Liver (tissue), 9 donors: ENCODE results near the gene F12. TPM values are rescaled to one million over a fixed set of nuclear protein-coding genes. Genes with fewer than 3 reads are reported as not detected.
"Not testable (repeated sequence)": the region's sequence is repeated elsewhere in the genome, so short reads cannot be mapped to it uniquely, and the experiment has no call there.

Source experiments
- DNase-seq: peaks from one replicate; pipeline ENCODE4 v3.0.0-alpha.2; 2017; ENCODE audit warnings: low spot score
- H3K27ac ChIP-seq, 2 donors: one replicate each; pipeline ENCODE4 v1.7.0; 2013; ENCODE audit warnings: inconsistent platforms in 2 of 2, low read length in 2 of 2, control low read depth in 1 of 2, low read depth in 1 of 2, mild to moderate bottlenecking in 1 of 2
- H3K27me3 ChIP-seq, 4 donors: one replicate each; pipeline versions ENCODE4 v1.6.1 to v1.7.0; 2013; ENCODE audit warnings: low read length in 3 of 4, inconsistent platforms in 1 of 4, mild to moderate bottlenecking in 1 of 4, moderate library complexity in 1 of 4; ENCODE audit not compliant: control insufficient read depth in 4 of 4, insufficient read depth in 4 of 4
- H3K36me3 ChIP-seq, 4 donors: one replicate each; pipeline versions ENCODE4 v1.6.1 to v1.7.0; 2013; ENCODE audit warnings: low read length in 3 of 4, mild to moderate bottlenecking in 3 of 4, low read depth in 1 of 4, moderate library complexity in 1 of 4; ENCODE audit not compliant: control insufficient read depth in 4 of 4, insufficient read depth in 3 of 4
- H3K4me1 ChIP-seq, 4 donors: one replicate each; pipeline versions ENCODE4 v1.6.1 to v1.7.0; 2013; ENCODE audit warnings: low read length in 3 of 4, mild to moderate bottlenecking in 3 of 4, moderate library complexity in 1 of 4; ENCODE audit not compliant: control insufficient read depth in 4 of 4, insufficient read depth in 4 of 4
- H3K4me3 ChIP-seq, 3 donors: one replicate each; pipeline versions ENCODE4 v1.6.1 to v1.7.0; 2013; ENCODE audit warnings: low read length in 3 of 3, control low read depth in 1 of 3, low read depth in 1 of 3, mild to moderate bottlenecking in 1 of 3
- H3K9ac ChIP-seq, 2 donors: one replicate each; pipeline ENCODE4 v1.7.0; 2013; ENCODE audit warnings: low read length in 2 of 2, mild to moderate bottlenecking in 2 of 2, moderate library complexity in 2 of 2, control low read depth in 1 of 2, low read depth in 1 of 2
- H3K9me3 ChIP-seq, 4 donors: one replicate each; pipeline versions ENCODE4 v1.6.1 to v1.7.0; 2013; ENCODE audit warnings: low read length in 3 of 4; ENCODE audit not compliant: control insufficient read depth in 4 of 4
- EGR1 ChIP-seq, 2 donors: IDR thresholded peaks; 2 replicates each; pipeline ENCODE4 v1.6.1; 2016 to 2018; ENCODE audit warnings: antibody characterized with exemption in 2 of 2, low read depth in 2 of 2
- FOXA1 ChIP-seq: IDR thresholded peaks from 2 replicates; pipeline ENCODE4 v1.6.1; 2016; ENCODE audit warnings: antibody characterized with exemption
- FOXA2 ChIP-seq: IDR thresholded peaks from 2 replicates; pipeline ENCODE4 v1.6.1; 2016; ENCODE audit warnings: antibody characterized with exemption
- GABPA ChIP-seq, 2 donors: IDR thresholded peaks in 1 of 2; conservative IDR thresholded peaks in 1 of 2; 2 replicates each; pipeline ENCODE4 v1.6.1; 2016; ENCODE audit warnings: antibody characterized with exemption in 2 of 2, mild to moderate bottlenecking in 1 of 2, moderate library complexity in 1 of 2
- HNF4A ChIP-seq, 2 donors: conservative IDR thresholded peaks; 2 replicates each; pipeline ENCODE4 v1.6.1; 2016; ENCODE audit warnings: antibody characterized with exemption in 2 of 2, mild to moderate bottlenecking in 2 of 2
- HNF4G ChIP-seq: IDR thresholded peaks from 2 replicates; pipeline ENCODE4 v1.6.1; 2016; ENCODE audit warnings: antibody characterized with exemption
- JUND ChIP-seq, 2 donors: IDR thresholded peaks; 2 replicates each; pipeline ENCODE4 v1.6.1; 2016; ENCODE audit warnings: antibody characterized with exemption in 2 of 2
- NR2F2 ChIP-seq: IDR thresholded peaks from 2 replicates; pipeline ENCODE4 v1.6.1; 2016; ENCODE audit warnings: antibody characterized with exemption
- RAD21 ChIP-seq, 2 donors: IDR thresholded peaks; 2 replicates each; pipeline ENCODE4 v1.6.1; 2016; ENCODE audit warnings: antibody characterized with exemption in 2 of 2, mild to moderate bottlenecking in 2 of 2
- RXRA ChIP-seq, 2 donors: IDR thresholded peaks; 2 replicates each; pipeline ENCODE4 v1.6.1; 2017 to 2018; ENCODE audit warnings: antibody characterized with exemption in 2 of 2, mild to moderate bottlenecking in 1 of 2
- SP1 ChIP-seq: IDR thresholded peaks from 2 replicates; pipeline ENCODE4 v1.6.1; 2018; ENCODE audit warnings: antibody characterized with exemption, mild to moderate bottlenecking
- TAF1 ChIP-seq: conservative IDR thresholded peaks from 2 replicates; pipeline ENCODE4 v1.6.1; 2016; ENCODE audit warnings: antibody characterized with exemption, mild to moderate bottlenecking
- YY1 ChIP-seq: IDR thresholded peaks from 2 replicates; pipeline ENCODE4 v1.6.1; 2016; ENCODE audit warnings: antibody characterized with exemption, mild to moderate bottlenecking
- WGBS: extraction: QIAGEN DNeasy Blood & Tissue Kit; methylation state at CpG from one replicate; pipeline ENCODE4 v1.1.7; 2013; 5-methylcytosine and 5-hydroxymethylcytosine counted together
- polyA plus RNA-seq, 2 donors: library from polyadenylated mRNA; stranded (reverse) in 1 of 2; unstranded in 1 of 2; fragments of 200-250 nt in 1 of 2; fragments of >200 nt in 1 of 2; fragmentation: Nextera tagmentation in 1 of 2; extraction: Ambion mirVana in 1 of 2; gene quantifications; one replicate each; pipeline versions ENCODE4 v1.2.1 to v1.2.3, GENCODE V29; 2013 to 2015
- total RNA-seq, 2 donors: library from RNA; depleted of rRNA; stranded (reverse); fragments of >200 nt; gene quantifications; one replicate each; pipeline ENCODE4 v1.2.3, GENCODE V29; 2014
- TF ChIP-seq, protein P1 (sequence below): fragments of 150-350 bp; IDR thresholded peaks from 2 replicates; pipeline ENCODE4 v1.5.1; 2017; ENCODE audit warnings: improper control_type of control experiment, low read depth, low read length; ENCODE audit not compliant: missing input control
- TF ChIP-seq, protein P2 (sequence below): IDR thresholded peaks from 2 replicates; pipeline ENCODE4 v1.6.1; 2016; ENCODE audit warnings: antibody characterized with exemption
- TF ChIP-seq, protein P3 (sequence below): IDR thresholded peaks from 2 replicates; pipeline ENCODE4 v1.6.1; 2016; ENCODE audit warnings: antibody characterized with exemption, mild to moderate bottlenecking
- TF ChIP-seq, protein P4 (sequence below): IDR thresholded peaks from 2 replicates; pipeline ENCODE4 v1.6.1; 2016; ENCODE audit warnings: antibody characterized with exemption
- TF ChIP-seq, protein P5 (sequence below): IDR thresholded peaks from 2 replicates; pipeline ENCODE4 v1.6.1; 2016; ENCODE audit warnings: antibody characterized with exemption
- donor health status: healthy.
- donor health status: healthy.
- donor health status: healthy.
- donor health status: healthy.
- donor health status: healthy.

F12 gene
- total and polyA plus RNA-seq, 4 donors: 27.7 to 328 (median 275) TPM

DNA sequence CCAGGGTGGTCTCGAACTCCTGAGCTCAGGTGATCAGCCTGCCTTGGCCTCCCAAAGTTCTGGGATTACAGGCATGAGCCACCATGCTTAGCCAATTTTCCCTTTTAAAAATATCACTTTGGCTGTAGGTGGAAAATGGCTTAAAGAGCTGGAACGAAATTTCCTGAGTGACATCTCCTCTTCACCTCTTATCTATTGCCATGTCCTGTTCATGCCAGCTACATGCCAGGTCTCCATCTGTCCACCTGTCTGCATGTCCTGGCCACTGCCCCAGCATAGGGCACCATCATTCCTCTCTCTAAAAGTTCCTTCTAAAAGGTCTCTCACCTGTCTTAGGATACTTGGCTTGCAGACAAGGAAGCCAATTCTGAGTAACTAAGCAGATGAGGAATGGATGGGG is 14.3 kb upstream of the F12 start (continued):
- no peak for TF ChIP-seq GABPA (IDR thresholded peaks at IDR 0.05 in 1 of 2, conservative IDR thresholded peaks at IDR 0.05 in 1 of 2)
- no peak for TF ChIP-seq RXRA (IDR thresholded peaks at IDR 0.05)
- TF ChIP-seq FOXA2: no peak

DNA sequence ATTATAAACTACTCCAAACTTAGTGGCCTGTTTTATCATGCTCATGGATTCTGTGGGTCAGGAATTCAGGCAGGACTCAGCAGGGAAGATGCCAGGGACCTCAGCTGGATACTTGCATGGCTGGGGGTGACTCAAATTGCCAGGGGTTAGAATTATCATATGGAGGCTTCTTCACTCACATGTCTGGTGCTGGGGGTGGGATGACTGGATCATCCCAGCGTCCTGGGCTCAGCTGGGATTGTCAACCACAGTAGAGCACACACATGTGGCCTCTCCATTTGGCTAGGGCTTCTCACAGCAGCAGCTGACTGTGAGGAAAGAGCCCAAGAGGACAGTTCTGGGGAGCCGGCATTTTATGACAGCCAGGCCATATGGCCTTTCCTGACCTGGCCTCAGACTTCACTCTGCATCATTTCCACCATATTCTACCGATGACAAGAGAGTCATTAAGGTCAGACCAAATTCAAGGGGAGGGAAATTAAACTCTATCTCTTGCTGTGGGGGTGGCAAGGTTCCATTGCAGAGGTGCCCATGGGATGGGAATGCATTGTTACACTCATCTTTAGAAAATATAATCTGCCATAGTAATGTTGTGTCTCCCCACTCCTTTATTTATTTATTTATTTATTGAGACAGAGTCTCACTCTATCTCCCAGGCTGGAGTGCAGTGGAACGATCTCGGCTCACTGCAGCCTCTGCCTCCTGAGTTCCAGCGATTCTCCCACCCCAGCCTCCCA is 11.9 kb upstream of the F12 start:
- Histone ChIP-seq H3K36me3 (no peaks in the 10 kb centered on the region), H3K4me3 (no peak overlapping the region), H3K9ac (no peak overlapping the region), H3K27ac (no peak overlapping the region), H3K27me3 (no peaks in the 10 kb centered on the region), H3K9me3 (no peaks in the 10 kb centered on the region), H3K4me1 (peaks cover 3 to 7% (median 5%) of the 10 kb centered on the region in 4 donors)
- WGBS: 93% methylated on average over 6 of the region's 6 CpGs
- DNase-seq: no peak
- TF ChIP-seq FOXA1: no peak
- no peak for TF ChIP-seq HNF4G
- TF ChIP-seq, protein P1, sequence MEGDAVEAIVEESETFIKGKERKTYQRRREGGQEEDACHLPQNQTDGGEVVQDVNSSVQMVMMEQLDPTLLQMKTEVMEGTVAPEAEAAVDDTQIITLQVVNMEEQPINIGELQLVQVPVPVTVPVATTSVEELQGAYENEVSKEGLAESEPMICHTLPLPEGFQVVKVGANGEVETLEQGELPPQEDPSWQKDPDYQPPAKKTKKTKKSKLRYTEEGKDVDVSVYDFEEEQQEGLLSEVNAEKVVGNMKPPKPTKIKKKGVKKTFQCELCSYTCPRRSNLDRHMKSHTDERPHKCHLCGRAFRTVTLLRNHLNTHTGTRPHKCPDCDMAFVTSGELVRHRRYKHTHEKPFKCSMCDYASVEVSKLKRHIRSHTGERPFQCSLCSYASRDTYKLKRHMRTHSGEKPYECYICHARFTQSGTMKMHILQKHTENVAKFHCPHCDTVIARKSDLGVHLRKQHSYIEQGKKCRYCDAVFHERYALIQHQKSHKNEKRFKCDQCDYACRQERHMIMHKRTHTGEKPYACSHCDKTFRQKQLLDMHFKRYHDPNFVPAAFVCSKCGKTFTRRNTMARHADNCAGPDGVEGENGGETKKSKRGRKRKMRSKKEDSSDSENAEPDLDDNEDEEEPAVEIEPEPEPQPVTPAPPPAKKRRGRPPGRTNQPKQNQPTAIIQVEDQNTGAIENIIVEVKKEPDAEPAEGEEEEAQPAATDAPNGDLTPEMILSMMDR: no peak
- no peak for TF ChIP-seq GABPA (IDR thresholded peaks at IDR 0.05 in 1 of 2, conservative IDR thresholded peaks at IDR 0.05 in 1 of 2)
- TF ChIP-seq, protein P2, sequence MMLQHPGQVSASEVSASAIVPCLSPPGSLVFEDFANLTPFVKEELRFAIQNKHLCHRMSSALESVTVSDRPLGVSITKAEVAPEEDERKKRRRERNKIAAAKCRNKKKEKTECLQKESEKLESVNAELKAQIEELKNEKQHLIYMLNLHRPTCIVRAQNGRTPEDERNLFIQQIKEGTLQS: no peak
- TF ChIP-seq JUND (IDR thresholded peaks at IDR 0.05): no peak
- no peak for TF ChIP-seq HNF4A (conservative IDR thresholded peaks at IDR 0.05)
- no peak for TF ChIP-seq RXRA (IDR thresholded peaks at IDR 0.05)
- TF ChIP-seq YY1: no peak
- TF ChIP-seq, protein P3, sequence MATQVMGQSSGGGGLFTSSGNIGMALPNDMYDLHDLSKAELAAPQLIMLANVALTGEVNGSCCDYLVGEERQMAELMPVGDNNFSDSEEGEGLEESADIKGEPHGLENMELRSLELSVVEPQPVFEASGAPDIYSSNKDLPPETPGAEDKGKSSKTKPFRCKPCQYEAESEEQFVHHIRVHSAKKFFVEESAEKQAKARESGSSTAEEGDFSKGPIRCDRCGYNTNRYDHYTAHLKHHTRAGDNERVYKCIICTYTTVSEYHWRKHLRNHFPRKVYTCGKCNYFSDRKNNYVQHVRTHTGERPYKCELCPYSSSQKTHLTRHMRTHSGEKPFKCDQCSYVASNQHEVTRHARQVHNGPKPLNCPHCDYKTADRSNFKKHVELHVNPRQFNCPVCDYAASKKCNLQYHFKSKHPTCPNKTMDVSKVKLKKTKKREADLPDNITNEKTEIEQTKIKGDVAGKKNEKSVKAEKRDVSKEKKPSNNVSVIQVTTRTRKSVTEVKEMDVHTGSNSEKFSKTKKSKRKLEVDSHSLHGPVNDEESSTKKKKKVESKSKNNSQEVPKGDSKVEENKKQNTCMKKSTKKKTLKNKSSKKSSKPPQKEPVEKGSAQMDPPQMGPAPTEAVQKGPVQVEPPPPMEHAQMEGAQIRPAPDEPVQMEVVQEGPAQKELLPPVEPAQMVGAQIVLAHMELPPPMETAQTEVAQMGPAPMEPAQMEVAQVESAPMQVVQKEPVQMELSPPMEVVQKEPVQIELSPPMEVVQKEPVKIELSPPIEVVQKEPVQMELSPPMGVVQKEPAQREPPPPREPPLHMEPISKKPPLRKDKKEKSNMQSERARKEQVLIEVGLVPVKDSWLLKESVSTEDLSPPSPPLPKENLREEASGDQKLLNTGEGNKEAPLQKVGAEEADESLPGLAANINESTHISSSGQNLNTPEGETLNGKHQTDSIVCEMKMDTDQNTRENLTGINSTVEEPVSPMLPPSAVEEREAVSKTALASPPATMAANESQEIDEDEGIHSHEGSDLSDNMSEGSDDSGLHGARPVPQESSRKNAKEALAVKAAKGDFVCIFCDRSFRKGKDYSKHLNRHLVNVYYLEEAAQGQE: no peak
- TF ChIP-seq, protein P4, sequence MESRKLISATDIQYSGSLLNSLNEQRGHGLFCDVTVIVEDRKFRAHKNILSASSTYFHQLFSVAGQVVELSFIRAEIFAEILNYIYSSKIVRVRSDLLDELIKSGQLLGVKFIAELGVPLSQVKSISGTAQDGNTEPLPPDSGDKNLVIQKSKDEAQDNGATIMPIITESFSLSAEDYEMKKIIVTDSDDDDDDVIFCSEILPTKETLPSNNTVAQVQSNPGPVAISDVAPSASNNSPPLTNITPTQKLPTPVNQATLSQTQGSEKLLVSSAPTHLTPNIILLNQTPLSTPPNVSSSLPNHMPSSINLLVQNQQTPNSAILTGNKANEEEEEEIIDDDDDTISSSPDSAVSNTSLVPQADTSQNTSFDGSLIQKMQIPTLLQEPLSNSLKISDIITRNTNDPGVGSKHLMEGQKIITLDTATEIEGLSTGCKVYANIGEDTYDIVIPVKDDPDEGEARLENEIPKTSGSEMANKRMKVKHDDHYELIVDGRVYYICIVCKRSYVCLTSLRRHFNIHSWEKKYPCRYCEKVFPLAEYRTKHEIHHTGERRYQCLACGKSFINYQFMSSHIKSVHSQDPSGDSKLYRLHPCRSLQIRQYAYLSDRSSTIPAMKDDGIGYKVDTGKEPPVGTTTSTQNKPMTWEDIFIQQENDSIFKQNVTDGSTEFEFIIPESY: no peak
- no peak for TF ChIP-seq RAD21 (IDR thresholded peaks at IDR 0.05)
- TF ChIP-seq NR2F2: no peak
- TF ChIP-seq, protein P5, sequence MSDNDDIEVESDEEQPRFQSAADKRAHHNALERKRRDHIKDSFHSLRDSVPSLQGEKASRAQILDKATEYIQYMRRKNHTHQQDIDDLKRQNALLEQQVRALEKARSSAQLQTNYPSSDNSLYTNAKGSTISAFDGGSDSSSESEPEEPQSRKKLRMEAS: no peak
- TF ChIP-seq FOXA2: no peak
- no peak for TF ChIP-seq TAF1
- TF ChIP-seq EGR1 (IDR thresholded peaks at IDR 0.05; ENCODE audit: low read depth in 2 of 2): no peak
- TF ChIP-seq SP1: no peak

DNA sequence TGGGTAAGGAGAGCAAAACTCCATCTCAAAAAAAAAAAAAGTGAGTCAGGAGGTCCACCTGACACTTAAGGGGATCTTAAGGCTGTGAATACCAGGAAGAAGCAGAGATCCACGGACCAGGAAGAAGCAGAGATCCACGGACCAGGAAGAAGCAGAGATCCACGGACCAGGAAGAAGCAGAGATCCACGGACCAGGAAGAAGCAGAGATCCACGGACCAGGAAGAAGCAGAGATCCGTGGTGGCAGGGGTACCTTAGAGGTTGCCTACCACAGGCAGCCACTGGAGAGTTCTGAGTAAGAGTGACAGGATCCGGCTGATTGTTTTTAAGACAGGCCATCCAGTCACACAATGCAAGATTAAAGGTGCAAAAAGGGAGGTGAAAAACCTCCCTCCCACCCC is 11.1 kb upstream of the F12 start:
- 81% methylated on average over 7 of the region's 7 CpGs for WGBS
- H3K4me1 ChIP-seq: not testable (repeated sequence)

More for the DNA sequence above, 11.1 kb upstream of the F12 start:
- not testable (repeated sequence) for H3K36me3 ChIP-seq, DNase-seq, H3K9ac ChIP-seq, H3K27ac ChIP-seq, H3K9me3 ChIP-seq, H3K4me3 ChIP-seq, H3K27me3 ChIP-seq
